Measurements from ENCODE around the gene PRKG1.

PRKG1 gene

DNA sequence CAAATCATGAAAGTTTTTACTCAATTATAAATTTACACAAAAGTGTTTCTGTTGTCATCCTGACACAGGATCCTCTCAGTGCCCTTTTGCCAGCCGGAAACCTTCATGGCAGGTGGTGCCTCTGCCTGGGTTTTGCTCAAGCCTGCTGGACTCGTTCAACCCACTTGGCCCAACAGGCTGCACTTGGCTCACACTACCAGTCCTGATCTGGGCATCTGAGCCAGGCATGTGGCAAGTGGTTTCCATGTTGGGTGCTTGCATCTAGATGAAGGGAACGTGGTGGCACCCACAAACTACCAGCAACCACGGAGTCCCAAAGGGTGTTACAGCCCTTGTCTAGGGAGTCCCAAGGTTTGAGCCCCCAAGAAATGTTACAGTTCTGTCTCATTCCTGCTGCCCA, 787.4 kb downstream of the PRKG1 start:
- DNase-seq, result no peak

- no peak for DNase-seq
These were observed 787.9 kb downstream of the PRKG1 start for GRCh38 chr10:51862149-51862548.

DNA sequence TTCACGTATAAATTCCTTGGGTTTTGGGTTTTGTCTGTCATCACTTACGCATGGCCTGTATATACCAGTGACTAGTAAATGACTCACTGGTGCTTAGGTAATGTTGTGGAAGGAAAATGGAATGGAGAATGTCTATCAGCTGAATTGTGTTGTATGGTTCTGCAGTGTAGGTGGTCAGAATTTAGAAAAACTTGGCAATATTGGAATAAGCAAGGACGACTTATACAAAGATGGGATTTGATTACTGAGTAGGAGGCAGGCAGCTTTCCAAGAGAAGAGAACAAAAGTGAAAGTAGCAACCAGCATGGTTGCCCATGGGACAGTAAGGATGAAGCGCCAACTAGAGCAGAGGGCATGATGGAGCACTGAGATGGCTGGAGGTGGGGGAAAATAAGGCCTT, 793.7 kb downstream of the PRKG1 start:
- no peak for DNase-seq

DNA sequence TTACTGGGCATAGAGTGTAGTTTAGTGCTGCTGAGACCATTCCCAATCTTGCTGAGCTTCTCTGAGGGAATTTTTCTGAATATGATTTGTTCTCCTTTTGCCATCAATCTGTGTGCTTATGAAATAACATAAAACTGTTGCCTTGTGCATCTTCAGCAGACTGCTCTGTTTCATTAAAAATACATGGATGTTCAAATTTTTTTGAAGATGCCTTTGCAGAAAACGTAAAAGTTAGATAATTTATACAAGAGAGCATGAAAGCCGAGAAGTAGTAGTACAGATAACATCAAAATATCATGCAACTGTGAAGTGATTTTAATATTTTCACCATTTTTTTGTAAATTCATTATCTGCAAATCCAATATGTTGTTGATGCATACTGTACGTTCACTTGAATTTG, 799.8 kb downstream of the PRKG1 start:
- DNase-seq, result no peak

DNA sequence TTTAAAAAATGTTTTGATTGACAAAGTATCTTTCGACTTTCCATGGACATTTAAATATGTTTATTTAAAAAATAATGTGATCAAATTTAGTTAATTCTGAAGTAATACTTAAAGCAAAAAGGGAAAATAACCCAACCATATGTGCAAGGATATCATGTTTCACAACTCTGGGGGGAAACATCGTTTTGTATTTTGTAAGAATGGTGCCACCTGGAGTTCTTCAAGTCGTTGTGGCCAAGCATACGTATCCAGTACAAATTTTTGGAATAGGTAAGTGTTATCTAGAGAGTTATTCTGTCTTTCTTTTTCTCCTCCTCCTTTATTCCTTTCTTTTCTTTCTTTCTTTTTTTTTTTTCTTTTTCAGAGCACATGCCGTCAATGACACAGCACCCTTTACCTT, 801.3 kb downstream of the PRKG1 start:
- no peak for DNase-seq

GRCh38 chr10:51876503-51876902, 802.2 kb downstream of the PRKG1 start:
- no peak for DNase-seq

DNA sequence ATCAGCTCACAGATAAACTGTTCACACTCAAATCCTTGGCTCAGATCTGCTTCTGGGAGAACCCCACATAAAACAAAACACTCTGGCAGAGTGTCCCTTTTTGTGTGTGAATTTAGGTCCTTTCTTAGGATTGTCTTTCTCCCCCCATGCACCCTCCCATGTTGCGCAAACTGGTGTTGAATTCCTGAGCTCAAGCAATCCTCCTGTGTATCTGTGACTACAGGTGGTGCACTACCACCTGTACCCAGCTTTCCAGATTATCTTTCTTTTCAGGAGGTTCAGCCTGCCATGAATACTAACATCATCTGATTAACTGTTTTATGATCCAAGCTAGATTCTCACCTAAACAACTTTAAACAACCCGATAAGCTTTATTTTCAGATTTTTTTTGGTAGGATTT, 802.7 kb downstream of the PRKG1 start:
- DNase-seq, result no peak

- DNase-seq, result no peak
These were observed 803.3 kb downstream of the PRKG1 start for GRCh38 chr10:51877636-51878035.

- no peak for DNase-seq
These were observed 804.4 kb downstream of the PRKG1 start for GRCh38 chr10:51878695-51879094.

DNA sequence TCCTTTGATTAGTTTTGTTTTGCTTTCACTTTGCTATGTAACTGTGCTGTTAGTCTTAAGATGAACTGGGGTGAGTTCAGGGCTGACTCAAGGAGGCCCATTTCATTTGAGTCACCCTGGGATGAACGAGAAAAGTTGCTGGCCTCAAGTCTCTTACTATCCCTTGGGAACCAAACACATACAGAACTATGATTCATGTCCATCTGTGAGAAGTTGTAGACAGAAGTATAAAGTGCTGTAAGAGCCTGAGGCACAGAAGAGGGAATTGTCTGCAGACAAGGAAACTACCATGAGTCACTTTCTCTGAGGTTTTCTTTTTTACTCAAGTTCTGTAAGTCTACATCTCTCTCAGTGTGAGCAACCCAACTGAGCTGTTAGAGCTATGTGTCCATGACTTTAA, 805.0 kb downstream of the PRKG1 start:
- DNase-seq, result no peak

DNA sequence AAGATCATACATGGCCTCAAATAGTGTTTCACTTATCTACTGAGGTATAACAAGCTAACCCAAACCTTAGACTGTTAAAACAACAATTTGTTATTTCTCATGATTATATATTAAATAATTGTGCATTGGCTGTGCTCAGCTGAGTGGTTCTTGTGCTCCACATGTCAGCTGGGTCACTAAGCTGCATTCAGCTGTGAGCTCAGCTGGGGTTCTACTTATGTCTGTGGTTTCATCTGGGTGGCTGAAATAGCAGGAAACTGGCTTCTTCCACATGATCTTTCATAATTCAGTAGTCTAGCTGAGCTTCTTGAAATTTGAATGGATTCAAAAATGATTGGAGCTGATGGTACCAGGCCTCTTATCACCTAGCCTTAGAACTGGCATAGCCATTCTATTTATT, 806.9 kb downstream of the PRKG1 start:
- no peak for DNase-seq

- DNase-seq, result no peak
These were observed 812.3 kb downstream of the PRKG1 start for GRCh38 chr10:51886438-51887068.

DNA sequence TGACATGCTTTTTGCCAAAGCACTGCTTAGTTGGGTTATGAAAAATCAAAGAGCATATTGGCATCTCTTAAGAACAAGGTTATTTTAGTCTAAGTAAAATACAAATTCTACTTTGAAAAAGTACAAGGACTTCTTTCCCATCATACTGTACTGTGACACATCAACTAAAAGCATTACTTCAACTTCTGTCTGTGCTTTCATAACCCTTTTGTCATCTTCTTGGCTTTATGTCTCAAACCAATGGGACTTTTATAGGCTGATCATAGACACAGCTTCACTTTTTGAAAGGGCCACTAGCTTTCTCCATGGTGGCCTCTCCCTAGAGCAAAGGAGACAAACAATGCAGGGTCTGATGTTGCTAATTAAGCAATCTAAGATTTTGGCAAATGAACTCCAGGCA, 814.0 kb downstream of the PRKG1 start:
- DNase-seq, result no peak

DNA sequence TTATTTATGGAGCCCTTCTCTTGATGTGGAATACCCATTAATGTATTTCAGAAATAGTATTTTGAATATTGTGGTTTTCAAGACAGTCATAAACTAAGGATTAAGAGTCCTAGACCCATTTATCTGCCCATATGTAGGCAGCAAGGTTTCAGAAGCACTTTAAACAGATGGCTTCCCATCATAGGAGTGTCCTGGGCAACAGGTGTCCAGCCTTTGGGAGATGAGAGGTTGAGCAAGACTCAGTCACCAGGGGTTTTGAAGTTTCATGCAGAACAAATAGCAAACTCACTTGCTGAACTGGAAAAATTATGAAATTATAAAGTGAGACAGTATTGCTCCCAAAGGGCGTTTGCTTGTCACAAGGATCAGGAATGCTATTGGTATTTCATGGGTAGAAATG, 818.0 kb downstream of the PRKG1 start:
- DNase-seq, result no peak

DNA sequence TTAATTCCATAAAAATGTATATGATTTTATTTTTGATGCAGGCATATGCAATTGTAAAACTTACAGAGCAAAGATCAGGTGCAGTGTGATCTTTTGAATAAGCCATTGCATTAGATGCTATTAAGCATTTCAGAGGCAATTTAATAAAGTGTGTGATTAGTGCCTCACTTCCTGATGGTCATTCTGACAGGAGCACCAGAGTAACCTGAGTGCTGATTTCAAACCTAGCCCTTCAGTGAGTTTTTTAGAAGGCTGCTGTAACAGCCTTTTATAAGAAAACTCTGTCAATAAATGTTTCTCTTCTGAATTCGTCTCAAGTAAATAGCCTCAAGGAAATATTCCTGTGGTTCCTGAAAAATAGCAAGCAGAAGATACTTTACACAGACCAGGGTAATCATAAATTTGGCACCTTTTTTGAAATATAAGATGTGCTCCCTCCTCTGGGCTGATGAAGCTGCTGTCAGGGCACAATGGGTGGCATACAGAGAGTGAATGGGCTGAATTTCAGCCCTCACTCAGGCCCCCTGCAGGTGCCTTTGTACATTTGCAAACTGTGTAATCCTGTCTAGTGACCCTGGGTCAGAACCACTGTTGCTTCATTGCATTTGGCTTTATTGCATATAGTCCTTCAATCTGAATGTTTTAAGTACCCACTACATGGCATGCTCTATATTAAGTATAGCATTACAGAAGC, 818.8 kb downstream of the PRKG1 start:
- DNase-seq, result no peak

DNA sequence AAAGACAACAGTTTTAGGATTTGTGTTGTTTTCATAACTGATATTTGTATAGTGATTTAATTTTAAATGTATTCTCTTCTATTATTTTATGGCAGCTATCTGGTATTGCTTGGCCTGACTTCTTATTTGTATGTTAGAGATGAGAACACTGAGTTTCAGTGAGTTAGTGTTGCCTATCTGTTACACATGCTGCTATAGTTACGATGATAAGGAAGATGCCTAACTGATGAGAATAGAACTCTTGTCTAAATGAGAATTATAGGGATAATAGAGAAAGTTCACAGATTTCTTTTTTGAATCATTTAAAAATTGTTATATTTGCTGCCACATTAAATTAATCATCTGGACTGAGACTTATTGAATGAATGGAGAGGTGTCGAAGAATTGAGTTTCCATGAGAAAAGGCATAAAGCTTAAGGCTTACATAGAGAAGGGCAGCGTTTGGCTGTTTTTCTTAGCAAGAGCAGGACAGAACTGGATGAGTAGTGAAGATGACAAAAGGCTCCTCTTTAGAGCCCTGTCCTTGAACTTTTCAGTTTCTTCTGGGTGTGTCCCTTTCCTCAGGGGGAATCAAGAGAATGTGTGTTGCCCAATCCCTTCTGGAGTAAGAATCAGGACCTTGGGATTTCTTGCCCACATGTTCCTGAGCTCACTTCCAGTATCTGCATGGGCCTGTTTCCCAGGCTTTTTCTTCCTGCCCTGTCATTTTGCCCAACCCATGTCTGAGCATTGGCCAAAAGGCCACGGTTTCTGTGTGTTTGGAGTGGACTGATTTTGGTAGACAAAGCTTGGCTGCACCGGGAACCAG, 820.7 kb downstream of the PRKG1 start:
- no peak for DNase-seq

- DNase-seq, result no peak
These were observed 822.6 kb downstream of the PRKG1 start for GRCh38 chr10:51896849-51897248.

DNA sequence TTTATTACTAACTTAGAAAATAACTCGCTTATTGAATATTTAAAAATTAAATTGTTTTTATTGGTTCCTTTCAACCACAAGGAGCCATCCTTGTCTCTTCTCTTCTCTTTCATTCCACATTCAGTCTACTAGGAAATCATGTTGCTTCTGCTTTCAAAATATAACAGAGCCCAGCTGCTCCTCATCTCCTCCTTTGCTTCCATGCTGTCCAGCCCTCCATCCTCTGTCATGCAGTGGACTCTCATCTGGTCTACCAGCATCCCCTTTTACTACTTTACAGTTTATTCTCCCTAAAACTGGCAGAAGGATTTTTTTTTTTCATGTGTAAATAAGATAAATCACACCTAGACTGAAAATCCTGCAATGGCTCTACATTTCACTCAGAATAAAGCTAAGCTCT, 823.3 kb downstream of the PRKG1 start:
- no peak for DNase-seq

GRCh38 chr10:51900180-51900579, 825.9 kb downstream of the PRKG1 start:
- no peak for DNase-seq

DNA sequence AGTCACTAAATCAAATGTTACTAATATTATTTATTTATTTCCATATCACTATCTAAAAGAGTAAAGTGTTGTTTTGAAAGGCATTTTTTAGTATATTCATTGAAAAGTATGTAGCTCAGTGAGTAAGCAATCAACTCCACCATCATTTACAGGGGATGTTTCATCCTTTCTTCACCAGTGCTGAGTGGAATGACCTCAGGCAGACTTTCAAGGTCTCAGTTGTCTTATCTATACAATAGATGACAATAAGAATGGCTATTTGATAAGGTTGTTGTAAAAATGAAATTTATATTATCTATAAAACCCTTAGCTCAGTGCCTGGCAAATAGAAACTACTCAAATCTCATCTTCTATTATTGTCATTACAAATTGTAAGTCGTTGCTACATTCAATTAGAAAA, 829.4 kb downstream of the PRKG1 start:
- no peak for DNase-seq

DNA sequence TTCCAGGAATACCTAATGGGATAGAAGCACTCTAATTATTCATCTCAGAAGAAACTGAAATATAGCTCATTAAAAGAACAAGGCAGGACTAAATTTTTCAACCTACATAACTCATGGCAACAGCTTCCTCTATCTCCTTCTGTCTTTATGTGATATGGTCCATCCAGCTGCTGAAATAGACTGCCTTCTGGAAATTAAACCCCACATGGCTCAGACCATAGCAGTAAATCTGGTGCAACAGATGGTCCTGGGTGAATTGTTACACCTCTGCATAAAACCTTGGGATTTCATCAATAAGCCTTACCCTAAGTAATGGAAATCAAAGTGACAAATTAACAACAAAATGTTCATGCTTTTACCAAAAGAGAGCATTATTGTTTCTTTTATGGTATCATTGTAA, 830.7 kb downstream of the PRKG1 start:
- DNase-seq, result no peak

GRCh38 chr10:51907361-51907760, 833.1 kb downstream of the PRKG1 start:
- DNase-seq, result no peak

DNA sequence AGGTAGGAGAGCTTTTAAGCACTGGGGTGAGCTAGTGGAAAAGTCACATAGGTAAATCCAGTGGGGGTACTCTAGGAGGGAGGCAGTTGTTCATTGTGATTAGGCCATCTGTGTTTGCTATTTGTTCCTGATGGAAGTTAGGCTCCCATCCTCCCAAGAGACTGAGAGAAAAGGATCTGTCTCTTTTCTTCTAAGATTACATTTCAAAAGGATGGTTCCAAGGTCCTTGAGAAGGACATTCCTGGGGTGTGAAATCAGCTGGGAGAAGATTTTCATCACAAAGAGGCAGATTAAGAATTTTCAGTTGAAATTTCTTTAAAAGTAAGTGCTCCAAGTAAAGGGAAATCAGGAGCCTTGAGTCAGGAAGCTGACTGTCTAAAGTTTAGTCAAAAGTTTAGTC, 835.9 kb downstream of the PRKG1 start:
- no peak for DNase-seq

- DNase-seq, result no peak
These were observed 836.3 kb downstream of the PRKG1 start for GRCh38 chr10:51910596-51910995.

Data from NCI-H1417 treated with DMSO at 0.1 percent for 48 hours (cell line).